Measurements from ENCODE around the gene TRIM56.
"Not testable (repeated sequence)": the region's sequence is repeated elsewhere in the genome, so short reads cannot be mapped to it uniquely, and the experiment has no call there.

DNA sequence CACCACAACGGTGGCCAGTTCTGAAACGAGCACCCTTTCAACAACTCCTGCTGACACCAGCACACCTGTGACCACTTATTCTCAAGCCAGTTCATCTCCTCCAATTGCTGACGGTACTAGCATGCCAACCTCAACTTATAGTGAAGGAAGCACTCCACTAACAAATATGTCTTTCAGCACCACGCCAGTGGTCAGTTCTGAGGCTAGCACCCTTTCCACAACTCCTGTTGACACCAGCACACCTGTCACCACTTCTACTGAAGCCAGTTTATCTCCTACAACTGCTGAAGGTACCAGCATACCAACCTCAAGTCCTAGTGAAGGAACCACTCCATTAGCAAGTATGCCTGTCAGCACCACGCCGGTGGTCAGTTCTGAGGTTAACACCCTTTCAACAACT, 44.0 kb upstream of the TRIM56 start:
- TF ChIP-seq CTCF, POLR2A (IDR thresholded peaks at IDR 0.05): not testable (repeated sequence)
